Astrocyte (in vitro differentiated cells and primary cell): ENCODE results near the gene SPATA1. TPM values are rescaled to one million over a fixed set of nuclear protein-coding genes. Genes with fewer than 3 reads are reported as not detected.

Experiments used
- DNase-seq: peaks from one replicate; pipeline ENCODE4 v3.0.0-alpha.2; 2010; ENCODE audit warnings: low read depth
- FAIRE-seq: peaks from 2 replicates; lab custom pipeline; 2011; peaks lifted over from hg19 to GRCh38; lab: Jason Lieb, UNC
- H2AFZ ChIP-seq: 2 replicates; pipeline ENCODE4 v1.6.0; 2012; ENCODE audit warnings: low read depth, low read length, inconsistent platforms
- H3K27ac ChIP-seq: 2 replicates; pipeline ENCODE4 v1.5.1; 2011; ENCODE audit warnings: low read depth, low read length, inconsistent platforms
- H3K27me3 ChIP-seq: 2 replicates; pipeline ENCODE4 v1.6.0; 2011; ENCODE audit warnings: low read length, inconsistent platforms; ENCODE audit not compliant: insufficient read depth
- H3K36me3 ChIP-seq: 2 replicates; pipeline ENCODE4 v1.5.1; 2011; ENCODE audit warnings: low read length, inconsistent platforms; ENCODE audit not compliant: insufficient read depth
- H3K4me1 ChIP-seq: 2 replicates; pipeline ENCODE4 v1.5.1; 2011; ENCODE audit warnings: low read length, inconsistent platforms; ENCODE audit not compliant: insufficient read depth
- H3K4me2 ChIP-seq: 2 replicates; pipeline ENCODE4 v1.6.0; 2012; ENCODE audit warnings: low read length, inconsistent platforms
- H3K4me3 ChIP-seq: 2 replicates; pipeline ENCODE4 v1.5.1; 2011; ENCODE audit warnings: low read depth, mild to moderate bottlenecking, low read length, inconsistent platforms; ENCODE audit not compliant: insufficient read depth
- H3K79me2 ChIP-seq: 2 replicates; pipeline ENCODE4 v1.6.0; 2012; ENCODE audit warnings: mild to moderate bottlenecking, low read length, inconsistent platforms; ENCODE audit not compliant: insufficient read depth
- H3K9ac ChIP-seq: 2 replicates; pipeline ENCODE4 v1.6.0; 2012; ENCODE audit warnings: mild to moderate bottlenecking, low read length, inconsistent platforms
- H3K9me3 ChIP-seq: 2 replicates; pipeline ENCODE4 v1.5.1; 2012; ENCODE audit warnings: low read depth, mild to moderate bottlenecking, low read length, inconsistent platforms; ENCODE audit not compliant: insufficient read depth
- H4K20me1 ChIP-seq: 2 replicates; pipeline ENCODE4 v1.6.0; 2012; ENCODE audit warnings: low read length, inconsistent platforms; ENCODE audit not compliant: insufficient read depth
- H3K27ac Mint-ChIP-seq: one replicate; pipeline ENCODE4 v1.8.0; 2021; ENCODE audit warnings: mild to moderate bottlenecking, mixed read lengths; ENCODE audit not compliant: unreplicated experiment
- H3K27me3 Mint-ChIP-seq: one replicate; pipeline ENCODE4 v1.8.0; 2021; ENCODE audit warnings: low read depth, mixed read lengths; ENCODE audit not compliant: unreplicated experiment
- H3K36me3 Mint-ChIP-seq: one replicate; pipeline ENCODE4 v1.8.0; 2021; ENCODE audit warnings: low read depth, mixed read lengths; ENCODE audit not compliant: unreplicated experiment
- H3K4me1 Mint-ChIP-seq: one replicate; pipeline ENCODE4 v1.8.0; 2021; ENCODE audit warnings: low read depth, mixed read lengths; ENCODE audit not compliant: unreplicated experiment
- H3K4me3 Mint-ChIP-seq: one replicate; pipeline ENCODE4 v1.8.0; 2021; ENCODE audit warnings: mild to moderate bottlenecking, moderate library complexity, mixed read lengths; ENCODE audit not compliant: unreplicated experiment
- H3K9me3 Mint-ChIP-seq: one replicate; pipeline ENCODE4 v1.8.0; 2021; ENCODE audit warnings: mild to moderate bottlenecking, mixed read lengths; ENCODE audit not compliant: unreplicated experiment
- EZH2 ChIP-seq: IDR thresholded peaks from 2 replicates; pipeline ENCODE4 v1.6.1; 2012; ENCODE audit warnings: mild to moderate bottlenecking, low read length, inconsistent platforms; ENCODE audit not compliant: insufficient read depth
- total RNA-seq: library from RNA; stranded (reverse); gene quantifications from 2 replicates; pipeline ENCODE4 v1.2.1, GENCODE V29; 2021
- TF ChIP-seq, protein P1 (sequence below): IDR thresholded peaks from 2 replicates; pipeline ENCODE4 v1.5.1; 2011; ENCODE audit warnings: low read depth, mild to moderate bottlenecking, inconsistent platforms, low read length, moderate library complexity; ENCODE audit not compliant: insufficient read depth

The SPATA1 gene
- total RNA-seq, 1 donor from 2014 or later, result 1.4 TPM

DNA sequence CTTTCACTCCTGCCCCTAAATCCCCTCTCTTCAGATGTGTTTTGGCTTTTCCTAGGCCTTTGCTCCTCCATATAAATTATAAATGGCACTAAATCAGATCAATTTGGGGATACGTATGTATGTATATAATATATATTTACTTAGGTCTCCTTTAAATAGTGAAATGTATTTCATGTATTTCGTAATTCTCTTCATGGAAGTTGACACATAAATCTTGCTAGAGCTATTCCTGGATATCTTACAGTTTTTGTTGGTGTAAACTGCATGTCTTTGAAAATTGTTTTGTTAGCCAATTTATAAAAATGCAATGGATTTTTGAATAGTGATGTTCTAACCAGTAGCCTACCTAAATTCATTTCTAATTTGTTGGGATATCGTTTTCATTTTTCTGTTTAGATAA, 18.1 kb upstream of the SPATA1 start:
- H3K27me3 Mint-ChIP-seq, result no peaks in the 10 kb centered on the region
- H2AFZ ChIP-seq, result no peak overlapping the region
- no peak for FAIRE-seq
- H3K4me3 Mint-ChIP-seq, result no peak overlapping the region
- peaks cover 13% of the 10 kb centered on the region for H3K36me3 Mint-ChIP-seq
- no peak for DNase-seq
- no peaks in the 10 kb centered on the region for H3K4me1 ChIP-seq
- H3K4me1 Mint-ChIP-seq, result no peaks in the 10 kb centered on the region
- TF ChIP-seq, protein P1, sequence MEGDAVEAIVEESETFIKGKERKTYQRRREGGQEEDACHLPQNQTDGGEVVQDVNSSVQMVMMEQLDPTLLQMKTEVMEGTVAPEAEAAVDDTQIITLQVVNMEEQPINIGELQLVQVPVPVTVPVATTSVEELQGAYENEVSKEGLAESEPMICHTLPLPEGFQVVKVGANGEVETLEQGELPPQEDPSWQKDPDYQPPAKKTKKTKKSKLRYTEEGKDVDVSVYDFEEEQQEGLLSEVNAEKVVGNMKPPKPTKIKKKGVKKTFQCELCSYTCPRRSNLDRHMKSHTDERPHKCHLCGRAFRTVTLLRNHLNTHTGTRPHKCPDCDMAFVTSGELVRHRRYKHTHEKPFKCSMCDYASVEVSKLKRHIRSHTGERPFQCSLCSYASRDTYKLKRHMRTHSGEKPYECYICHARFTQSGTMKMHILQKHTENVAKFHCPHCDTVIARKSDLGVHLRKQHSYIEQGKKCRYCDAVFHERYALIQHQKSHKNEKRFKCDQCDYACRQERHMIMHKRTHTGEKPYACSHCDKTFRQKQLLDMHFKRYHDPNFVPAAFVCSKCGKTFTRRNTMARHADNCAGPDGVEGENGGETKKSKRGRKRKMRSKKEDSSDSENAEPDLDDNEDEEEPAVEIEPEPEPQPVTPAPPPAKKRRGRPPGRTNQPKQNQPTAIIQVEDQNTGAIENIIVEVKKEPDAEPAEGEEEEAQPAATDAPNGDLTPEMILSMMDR, result no peak
- no peak for TF ChIP-seq EZH2
- no peak overlapping the region for H3K4me3 ChIP-seq
- peaks cover 13% of the 10 kb centered on the region for H4K20me1 ChIP-seq
- no peaks in the 10 kb centered on the region for H3K9me3 ChIP-seq
- H3K27ac Mint-ChIP-seq, result no peak overlapping the region
- H3K4me2 ChIP-seq, result no peak overlapping the region
- H3K27me3 ChIP-seq, result no peaks in the 10 kb centered on the region
- peaks cover 34% of the 10 kb centered on the region for H3K79me2 ChIP-seq
- H3K27ac ChIP-seq, result no peak overlapping the region
- peaks cover 35% of the 10 kb centered on the region for H3K36me3 ChIP-seq
- no peaks in the 10 kb centered on the region for H3K9me3 Mint-ChIP-seq
- H3K9ac ChIP-seq, result no peak overlapping the region

DNA sequence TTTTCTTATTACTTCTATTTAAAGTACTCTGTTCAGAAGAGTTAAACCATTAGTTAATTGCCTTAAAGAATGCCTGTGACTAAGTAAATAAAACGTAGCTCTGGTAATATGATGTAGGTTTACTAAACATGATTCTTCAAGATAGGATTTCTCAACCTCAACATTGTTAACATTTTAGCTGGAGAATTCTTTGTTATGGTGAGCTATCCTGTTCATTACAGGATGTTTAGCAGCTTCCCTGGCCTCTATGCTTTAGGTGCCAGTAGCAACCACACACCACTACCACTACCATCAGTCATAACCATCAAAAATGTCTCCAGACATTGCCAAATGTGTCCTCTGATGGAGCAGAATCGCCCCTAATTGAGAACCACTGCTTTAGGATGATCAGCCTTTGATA, 16.4 kb upstream of the SPATA1 start:
- Histone ChIP-seq H4K20me1 (peaks cover 13% of the 10 kb centered on the region), H3K9ac (no peak overlapping the region), H3K27me3 (no peaks in the 10 kb centered on the region), H3K79me2 (peaks cover 31% of the 10 kb centered on the region), H3K36me3 (peaks cover 33% of the 10 kb centered on the region), H2AFZ (no peak overlapping the region), H3K27ac (no peak overlapping the region), H3K9me3 (no peaks in the 10 kb centered on the region), H3K4me2 (no peak overlapping the region), H3K4me1 (no peaks in the 10 kb centered on the region), H3K4me3 (no peak overlapping the region)
- H3K27me3 Mint-ChIP-seq, result no peaks in the 10 kb centered on the region
- H3K27ac Mint-ChIP-seq, result no peak overlapping the region
- H3K4me1 Mint-ChIP-seq, result no peaks in the 10 kb centered on the region
- TF ChIP-seq EZH2, result no peak
- TF ChIP-seq, protein P1, result no peak
- FAIRE-seq (no peak), DNase-seq (no peak)
- no peak overlapping the region for H3K4me3 Mint-ChIP-seq
- no peaks in the 10 kb centered on the region for H3K9me3 Mint-ChIP-seq
- H3K36me3 Mint-ChIP-seq, result peaks cover 13% of the 10 kb centered on the region

DNA sequence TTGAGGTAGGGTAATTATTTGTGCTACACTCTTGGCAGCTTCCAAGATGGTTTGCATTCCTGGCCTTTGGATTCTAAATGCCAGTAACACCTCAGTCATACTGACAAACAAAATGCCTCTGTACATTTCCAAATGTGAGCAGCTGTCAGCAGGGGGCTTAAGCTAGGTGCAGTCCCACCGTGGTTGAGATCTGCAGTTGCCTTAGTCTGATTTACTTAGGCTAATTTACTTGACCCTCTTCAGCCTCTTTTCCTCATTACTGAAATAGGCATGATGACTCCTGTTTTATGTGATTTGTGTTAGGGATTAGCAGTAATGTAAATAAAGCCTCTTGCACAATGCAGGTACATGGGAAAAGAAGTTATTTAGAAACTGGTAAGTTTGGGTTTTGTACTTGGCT, 13.5 kb upstream of the SPATA1 start:
- no peak for DNase-seq
- Histone ChIP-seq H3K4me1 (no peaks in the 10 kb centered on the region), H2AFZ (no peak overlapping the region), H3K4me2 (no peak overlapping the region), H4K20me1 (no peaks in the 10 kb centered on the region), H3K36me3 (peaks cover 45% of the 10 kb centered on the region), H3K9ac (no peak overlapping the region), H3K9me3 (no peaks in the 10 kb centered on the region), H3K27ac (no peak overlapping the region), H3K79me2 (peaks cover 8% of the 10 kb centered on the region), H3K27me3 (no peaks in the 10 kb centered on the region), H3K4me3 (no peak overlapping the region)
- Mint-ChIP-seq H3K27me3 (no peaks in the 10 kb centered on the region), H3K4me3 (no peak overlapping the region), H3K36me3 (peaks cover 13% of the 10 kb centered on the region), H3K4me1 (no peaks in the 10 kb centered on the region), H3K27ac (no peak overlapping the region), H3K9me3 (no peaks in the 10 kb centered on the region)
- no peak for FAIRE-seq
- TF ChIP-seq, protein P1, result no peak
- no peak for TF ChIP-seq EZH2
